K562 (cell line): Measurements from ENCODE around the gene ACTR3C. TPM values are rescaled to one million over a fixed set of nuclear protein-coding genes. Genes with fewer than 3 reads are reported as not detected.

Experiments
- ARID1B ChIP-seq: fragments of 450-650 bp; IDR thresholded peaks from 2 replicates; pipeline ENCODE4 v1.6.1; 2016; ENCODE audit warnings: antibody characterized with exemption, mild to moderate bottlenecking, inconsistent platforms
- ATF3 ChIP-seq, 2 experiments: fragments of 450-650 bp in 1 of 2; sonication (generic) in 1 of 2; formaldehyde crosslinking in 1 of 2; IDR thresholded peaks in 1 of 2; conservative IDR thresholded peaks in 1 of 2; 2 replicates each; pipeline versions ENCODE4 v1.6.1 to v1.8.1; 2016 to 2023; ENCODE audit warnings: mild to moderate bottlenecking in 2 of 2, moderate library complexity in 2 of 2, inconsistent platforms in 1 of 2, missing genetic modification reagents in 1 of 2
- CBX1 ChIP-seq: sonication (generic); IDR thresholded peaks from 2 replicates; pipeline ENCODE4 v1.6.1; 2016; ENCODE audit warnings: antibody characterized with exemption, low read depth, mild to moderate bottlenecking
- E2F5 ChIP-seq: sonication (generic); formaldehyde crosslinking; IDR thresholded peaks from 2 replicates; pipeline ENCODE4 v1.8.0; 2022; ENCODE audit warnings: mild to moderate bottlenecking, missing genetic modification reagents
- EGR1 ChIP-seq: fragments of 450-650 bp; conservative IDR thresholded peaks from 2 replicates; pipeline ENCODE4 v1.6.1; 2017; ENCODE audit warnings: mild to moderate bottlenecking
- ERF ChIP-seq: fragments of 450-650 bp; formaldehyde crosslinking; IDR thresholded peaks from 2 replicates; pipeline ENCODE4 v1.4.0; 2020; ENCODE audit warnings: mild to moderate bottlenecking, mixed read lengths
- TGIF2 ChIP-seq: sonication (generic); formaldehyde crosslinking; IDR thresholded peaks from 2 replicates; pipeline ENCODE4 v1.8.1; 2022; ENCODE audit warnings: mild to moderate bottlenecking, missing genetic modification reagents, moderate library complexity
- ZC3H11A ChIP-seq: IDR thresholded peaks from 2 replicates; pipeline ENCODE4 v1.6.1; 2012; ENCODE audit warnings: low read depth, low read length, improper control_type of control experiment
- ZNF436 ChIP-seq: fragments of 250-450, 450-650 bp; sonication (Bioruptor Pico); formaldehyde crosslinking; IDR thresholded peaks from 2 replicates; pipeline ENCODE4 v1.7.0; 2020; ENCODE audit warnings: mild to moderate bottlenecking
- ZNF77 ChIP-seq: fragments of 250-450 bp; sonication (Bioruptor Pico); IDR thresholded peaks from 2 replicates; pipeline ENCODE4 v1.5.0; 2020
- ZNF79 ChIP-seq: fragments of 250-450 bp; sonication (Bioruptor Pico); IDR thresholded peaks from 2 replicates; pipeline ENCODE4 v1.4.0; 2020; ENCODE audit warnings: low read depth, mild to moderate bottlenecking, moderate library complexity
- polyA plus RNA-seq, 8 experiments: library from polyadenylated mRNA; depleted of rRNA in 4 of 8; stranded (reverse) in 5 of 8; unstranded in 3 of 8; fragments of >200 nt; fragmentation: Nextera tagmentation in 2 of 8; fragmentation: Illumina TruSeq in 1 of 8; extraction: Ambion mirVana in 2 of 8; extraction: Trizol in 1 of 8; gene quantifications; 2 replicates each; pipeline versions ENCODE4 v1.2.1 to v1.2.3, GENCODE V29; 2011 to 2014; ENCODE audit warnings: inconsistent platforms in 1 of 8, missing spikeins in 1 of 8
- total RNA-seq, 7 experiments: library from RNA; depleted of rRNA in 6 of 7; stranded (reverse); fragments of >200 nt in 6 of 7; fragmentation: Illumina TruSeq in 2 of 7; extraction: Trizol in 2 of 7; gene quantifications; 2 replicates each; pipeline versions ENCODE4 v1.2.1 to v1.2.3, GENCODE V29; 2011 to 2021; ENCODE audit warnings: low replicate concordance in 1 of 7
- TF ChIP-seq, protein P1 (sequence below): fragments of 150-350 bp; IDR thresholded peaks from 2 replicates; pipeline ENCODE4 v1.6.1; 2014; ENCODE audit warnings: low read depth, mild to moderate bottlenecking, low read length, borderline replicate concordance
- TF ChIP-seq, protein P2 (sequence below): sonication (generic); formaldehyde crosslinking; IDR thresholded peaks from 2 replicates; pipeline ENCODE4 v1.9.0; 2022; ENCODE audit warnings: mild to moderate bottlenecking, missing genetic modification reagents

Gene ACTR3C
- total and polyA plus RNA-seq, 9 of the 15 experiments (the other 6 are each of a cell fraction or from before 2014, with no cell fraction given): 9.0 to 35.4 (median 13.3) TPM

DNA sequence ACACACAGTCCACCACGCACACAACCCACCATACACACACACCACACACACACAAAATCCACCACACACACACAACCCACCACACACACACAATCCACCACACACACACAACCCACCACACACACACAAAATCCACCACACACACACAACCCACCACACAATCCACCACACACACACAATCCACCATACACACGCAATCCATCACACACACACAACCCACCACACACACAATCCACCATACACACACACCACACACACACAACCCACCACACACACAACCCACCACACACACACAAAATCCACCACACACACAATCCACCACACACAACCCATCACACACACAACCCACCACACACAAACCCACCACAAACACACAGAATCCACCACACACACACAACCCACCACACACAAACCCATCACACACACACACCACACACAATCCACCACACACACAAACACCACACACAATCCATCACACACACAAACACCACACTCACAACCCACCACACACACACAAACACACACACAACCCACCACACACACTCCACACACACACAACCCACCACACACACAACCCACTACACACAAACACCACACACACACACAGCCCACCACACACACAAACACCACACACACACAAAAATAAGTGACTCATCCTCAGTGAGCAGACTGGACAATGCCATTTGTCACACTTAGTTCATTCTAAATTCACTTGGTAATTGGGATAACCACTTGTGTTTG, 36.4 kb upstream of the ACTR3C start (continued):
- TF ChIP-seq, protein P1, sequence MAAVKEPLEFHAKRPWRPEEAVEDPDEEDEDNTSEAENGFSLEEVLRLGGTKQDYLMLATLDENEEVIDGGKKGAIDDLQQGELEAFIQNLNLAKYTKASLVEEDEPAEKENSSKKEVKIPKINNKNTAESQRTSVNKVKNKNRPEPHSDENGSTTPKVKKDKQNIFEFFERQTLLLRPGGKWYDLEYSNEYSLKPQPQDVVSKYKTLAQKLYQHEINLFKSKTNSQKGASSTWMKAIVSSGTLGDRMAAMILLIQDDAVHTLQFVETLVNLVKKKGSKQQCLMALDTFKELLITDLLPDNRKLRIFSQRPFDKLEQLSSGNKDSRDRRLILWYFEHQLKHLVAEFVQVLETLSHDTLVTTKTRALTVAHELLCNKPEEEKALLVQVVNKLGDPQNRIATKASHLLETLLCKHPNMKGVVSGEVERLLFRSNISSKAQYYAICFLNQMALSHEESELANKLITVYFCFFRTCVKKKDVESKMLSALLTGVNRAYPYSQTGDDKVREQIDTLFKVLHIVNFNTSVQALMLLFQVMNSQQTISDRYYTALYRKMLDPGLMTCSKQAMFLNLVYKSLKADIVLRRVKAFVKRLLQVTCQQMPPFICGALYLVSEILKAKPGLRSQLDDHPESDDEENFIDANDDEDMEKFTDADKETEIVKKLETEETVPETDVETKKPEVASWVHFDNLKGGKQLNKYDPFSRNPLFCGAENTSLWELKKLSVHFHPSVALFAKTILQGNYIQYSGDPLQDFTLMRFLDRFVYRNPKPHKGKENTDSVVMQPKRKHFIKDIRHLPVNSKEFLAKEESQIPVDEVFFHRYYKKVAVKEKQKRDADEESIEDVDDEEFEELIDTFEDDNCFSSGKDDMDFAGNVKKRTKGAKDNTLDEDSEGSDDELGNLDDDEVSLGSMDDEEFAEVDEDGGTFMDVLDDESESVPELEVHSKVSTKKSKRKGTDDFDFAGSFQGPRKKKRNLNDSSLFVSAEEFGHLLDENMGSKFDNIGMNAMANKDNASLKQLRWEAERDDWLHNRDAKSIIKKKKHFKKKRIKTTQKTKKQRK: no peak
- TF ChIP-seq CBX1: no peak; the same call in 1 of the 2 replicates
- peak; percentile 82 for TF ChIP-seq ATF3 (IDR thresholded peaks at IDR 0.05)
- TF ChIP-seq ATF3 (CRISPR knock-in tag; conservative IDR thresholded peaks at IDR 0.05): no peak
- no peak for TF ChIP-seq TGIF2 (CRISPR knock-in tag)
- TF ChIP-seq ZC3H11A: no peak
- no peak for TF ChIP-seq ERF (CRISPR knock-in tag)
- no peak for TF ChIP-seq ZNF436 (CRISPR knock-in tag)
- peak; percentile 2; the same call in 1 of the 2 replicates for TF ChIP-seq E2F5 (CRISPR knock-in tag)
- TF ChIP-seq ZNF79 (CRISPR knock-in tag): no peak
- TF ChIP-seq EGR1: 0 out of 2 replicates have a peak, but pooled peaks have one; percentile 3
- TF ChIP-seq ZNF77: no peak
- TF ChIP-seq, protein P2, sequence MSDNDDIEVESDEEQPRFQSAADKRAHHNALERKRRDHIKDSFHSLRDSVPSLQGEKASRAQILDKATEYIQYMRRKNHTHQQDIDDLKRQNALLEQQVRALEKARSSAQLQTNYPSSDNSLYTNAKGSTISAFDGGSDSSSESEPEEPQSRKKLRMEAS (CRISPR knock-in tag): no peak
- peak; percentile 65 for TF ChIP-seq ARID1B
